DOHH2 (cell line): ENCODE measurements around the gene CHN2.

Experiments
- H3F3A ChIP-seq: fragments of 200-600 bp; sonication (generic), shearing (Covaris generic); 2 replicates; pipeline ENCODE4 v1.6.0; 2016; ENCODE audit warnings: antibody characterized with exemption, mild to moderate bottlenecking; ENCODE audit not compliant: control insufficient read depth, insufficient read depth
- H3K27ac ChIP-seq: fragments of 200-600 bp; sonication (generic); 2 replicates; pipeline ENCODE4 v1.5.1; 2014; ENCODE audit warnings: low read depth, mild to moderate bottlenecking, low read length, moderate library complexity
- H3K27me3 ChIP-seq: fragments of 200-600 bp; sonication (generic); 2 replicates; pipeline ENCODE4 v1.6.1; 2014; ENCODE audit warnings: mild to moderate bottlenecking, low read length, mixed read lengths; ENCODE audit not compliant: control insufficient read depth
- H3K36me3 ChIP-seq: fragments of 200-600 bp; sonication (generic); 2 replicates; pipeline ENCODE4 v1.6.1; 2014; ENCODE audit warnings: mild to moderate bottlenecking, low read length, moderate library complexity, mixed read lengths; ENCODE audit not compliant: control insufficient read depth
- H3K4me1 ChIP-seq: fragments of 200-600 bp; sonication (generic); 2 replicates; pipeline ENCODE4 v1.6.1; 2014; ENCODE audit warnings: mild to moderate bottlenecking, low read length, mixed read lengths; ENCODE audit not compliant: control insufficient read depth
- H3K4me2 ChIP-seq: fragments of 200-600 bp; sonication (generic); 2 replicates; pipeline ENCODE4 v1.6.0; 2014; ENCODE audit warnings: mild to moderate bottlenecking, low read length, moderate library complexity
- H3K4me3 ChIP-seq: fragments of 200-600 bp; sonication (generic); 2 replicates; pipeline ENCODE4 v1.5.1; 2014; ENCODE audit warnings: mild to moderate bottlenecking, low read length, mixed read lengths
- H3K79me2 ChIP-seq: fragments of 200-600 bp; sonication (generic); 2 replicates; pipeline ENCODE4 v1.6.1; 2014; ENCODE audit warnings: mild to moderate bottlenecking, low read length, mixed read lengths; ENCODE audit not compliant: control insufficient read depth
- H3K9me2 ChIP-seq: fragments of 200-600 bp; sonication (generic); replicated peaks from 2 replicates; pipeline ENCODE4 v1.6.1; 2014; ENCODE audit warnings: mild to moderate bottlenecking, low read length, mixed read lengths; ENCODE audit not compliant: control insufficient read depth
- H3K9me3 ChIP-seq: fragments of 200-600 bp; sonication (generic); 2 replicates; pipeline ENCODE4 v1.6.1; 2014; ENCODE audit warnings: antibody characterized with exemption, low read length, mixed read lengths; ENCODE audit not compliant: control insufficient read depth, insufficient read depth
- H4K20me1 ChIP-seq: fragments of 200-600 bp; sonication (generic); 2 replicates; pipeline ENCODE4 v1.6.0; 2014; ENCODE audit warnings: low read depth, mild to moderate bottlenecking, antibody characterized with exemption, low read length, moderate library complexity; ENCODE audit not compliant: control insufficient read depth, insufficient read depth
- EZH2phosphoT487 ChIP-seq: fragments of 200-600 bp; sonication (generic); IDR thresholded peaks from 2 replicates; pipeline ENCODE4 v1.6.1; 2017; ENCODE audit warnings: borderline replicate concordance, mild to moderate bottlenecking, antibody characterized with exemption, low read length, moderate library complexity, mixed read lengths
- TF ChIP-seq, protein P1 (sequence below): fragments of 200-600 bp; sonication (generic); IDR thresholded peaks from one replicate; pipeline ENCODE4 v1.5.1; 2014; ENCODE audit warnings: antibody characterized with exemption, mild to moderate bottlenecking, low read depth, low read length; ENCODE audit not compliant: poor library complexity, severe bottlenecking

Gene CHN2

DNA sequence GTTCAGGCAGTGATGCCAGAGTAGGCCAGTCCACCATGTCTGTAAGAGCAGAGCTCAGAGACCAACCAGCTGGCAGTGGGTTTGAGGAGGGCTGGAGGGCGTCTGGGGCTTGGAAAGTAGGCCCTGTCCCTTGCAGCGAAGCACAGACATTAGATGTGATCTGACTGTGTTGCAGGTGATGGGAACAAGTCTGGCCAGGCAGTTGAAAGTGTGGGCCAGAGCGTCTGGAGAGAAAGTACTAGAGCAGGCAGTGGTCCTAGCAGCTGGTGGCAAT, 53.3 kb downstream of the CHN2 start:
- Histone ChIP-seq H3K79me2 (no peaks in the 10 kb centered on the region), H3K9me3 (no peaks in the 10 kb centered on the region), H3K27ac (no peak overlapping the region), H3K9me2 (no peaks in the 10 kb centered on the region), H3K36me3 (no peaks in the 10 kb centered on the region), H4K20me1 (no peaks in the 10 kb centered on the region), H3K4me2 (no peak overlapping the region), H3K27me3 (peaks cover 2% of the 10 kb centered on the region; the same call in 1 of the 2 replicates), H3K4me3 (no peak overlapping the region), H3F3A (no peaks in the 10 kb centered on the region), H3K4me1 (no peaks in the 10 kb centered on the region)
- no peak for TF ChIP-seq EZH2phosphoT487
- TF ChIP-seq, protein P1, sequence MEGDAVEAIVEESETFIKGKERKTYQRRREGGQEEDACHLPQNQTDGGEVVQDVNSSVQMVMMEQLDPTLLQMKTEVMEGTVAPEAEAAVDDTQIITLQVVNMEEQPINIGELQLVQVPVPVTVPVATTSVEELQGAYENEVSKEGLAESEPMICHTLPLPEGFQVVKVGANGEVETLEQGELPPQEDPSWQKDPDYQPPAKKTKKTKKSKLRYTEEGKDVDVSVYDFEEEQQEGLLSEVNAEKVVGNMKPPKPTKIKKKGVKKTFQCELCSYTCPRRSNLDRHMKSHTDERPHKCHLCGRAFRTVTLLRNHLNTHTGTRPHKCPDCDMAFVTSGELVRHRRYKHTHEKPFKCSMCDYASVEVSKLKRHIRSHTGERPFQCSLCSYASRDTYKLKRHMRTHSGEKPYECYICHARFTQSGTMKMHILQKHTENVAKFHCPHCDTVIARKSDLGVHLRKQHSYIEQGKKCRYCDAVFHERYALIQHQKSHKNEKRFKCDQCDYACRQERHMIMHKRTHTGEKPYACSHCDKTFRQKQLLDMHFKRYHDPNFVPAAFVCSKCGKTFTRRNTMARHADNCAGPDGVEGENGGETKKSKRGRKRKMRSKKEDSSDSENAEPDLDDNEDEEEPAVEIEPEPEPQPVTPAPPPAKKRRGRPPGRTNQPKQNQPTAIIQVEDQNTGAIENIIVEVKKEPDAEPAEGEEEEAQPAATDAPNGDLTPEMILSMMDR, result no peak

DNA sequence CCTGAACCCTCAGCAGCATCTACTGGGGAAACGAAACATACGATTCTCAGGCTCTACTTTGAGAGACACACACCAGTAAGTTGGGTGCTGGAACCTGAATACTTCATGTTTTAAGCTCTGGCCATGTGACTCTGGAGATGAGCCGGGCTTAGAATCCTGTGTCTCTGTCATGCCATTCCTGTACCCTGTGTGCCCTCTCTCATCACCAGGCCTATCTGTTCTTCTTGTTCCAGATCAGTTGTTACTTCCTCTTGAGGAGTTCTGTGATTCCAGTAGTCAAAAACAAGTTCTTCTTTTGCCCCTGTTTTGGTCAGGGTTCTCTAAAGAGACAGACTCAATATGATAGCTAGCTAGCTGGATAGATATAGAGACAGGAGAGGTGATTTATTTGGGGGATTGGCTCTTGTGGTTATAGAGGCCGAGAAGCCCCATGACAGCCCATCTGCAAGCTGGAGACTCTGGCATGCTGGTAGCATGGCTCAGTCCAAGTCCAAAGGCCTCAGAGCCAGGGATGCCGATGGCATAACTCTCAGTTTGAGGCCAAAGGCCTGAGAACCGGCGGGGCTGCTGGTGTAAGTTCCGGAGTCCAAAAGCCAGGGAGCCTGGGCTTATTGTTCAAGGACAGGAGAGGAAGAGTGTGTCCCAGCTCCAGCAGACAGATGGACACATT, 54.3 kb downstream of the CHN2 start:
- no peak overlapping the region for H3K4me2 ChIP-seq
- no peaks in the 10 kb centered on the region for H3F3A ChIP-seq
- peaks cover 2% of the 10 kb centered on the region; the same call in 1 of the 2 replicates for H3K27me3 ChIP-seq
- no peak overlapping the region for H3K27ac ChIP-seq
- H4K20me1 ChIP-seq, result no peaks in the 10 kb centered on the region
- H3K36me3 ChIP-seq, result no peaks in the 10 kb centered on the region
- no peaks in the 10 kb centered on the region for H3K4me1 ChIP-seq
- no peaks in the 10 kb centered on the region for H3K79me2 ChIP-seq
- H3K9me3 ChIP-seq, result no peaks in the 10 kb centered on the region
- no peaks in the 10 kb centered on the region for H3K9me2 ChIP-seq
- H3K4me3 ChIP-seq, result no peak overlapping the region
- no peak for TF ChIP-seq EZH2phosphoT487
- TF ChIP-seq, protein P1, result no peak

DNA sequence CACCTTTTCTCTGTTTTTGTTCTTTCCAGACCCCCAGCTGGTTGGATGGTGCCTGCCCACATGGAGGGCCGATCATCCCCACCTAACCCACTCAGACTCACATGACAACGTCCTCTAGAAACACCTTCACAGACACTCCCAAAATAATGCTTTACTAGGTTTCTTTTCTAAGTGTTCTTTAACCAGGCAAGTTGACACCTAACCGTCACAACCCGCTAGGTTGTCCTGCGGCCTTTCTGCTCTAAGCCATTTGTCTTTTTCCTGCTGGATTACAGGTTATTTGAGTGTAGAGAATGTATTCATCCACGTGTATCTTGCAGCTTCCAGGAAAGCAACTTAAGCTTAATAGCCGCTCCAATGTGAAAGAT, 54.8 kb downstream of the CHN2 start:
- no peak overlapping the region for H3K4me2 ChIP-seq
- H3K9me2 ChIP-seq, result no peaks in the 10 kb centered on the region
- no peak overlapping the region for H3K4me3 ChIP-seq
- H3K4me1 ChIP-seq, result no peaks in the 10 kb centered on the region
- H3K27ac ChIP-seq, result no peak overlapping the region
- no peaks in the 10 kb centered on the region for H3K36me3 ChIP-seq
- TF ChIP-seq, protein P1, result no peak
- TF ChIP-seq EZH2phosphoT487, result no peak
- H3K27me3 ChIP-seq, result peaks cover 2% of the 10 kb centered on the region; the same call in 1 of the 2 replicates
- no peaks in the 10 kb centered on the region for H3K9me3 ChIP-seq
- no peaks in the 10 kb centered on the region for H3K79me2 ChIP-seq
- no peaks in the 10 kb centered on the region for H3F3A ChIP-seq
- H4K20me1 ChIP-seq, result no peaks in the 10 kb centered on the region
